CD4-positive, alpha-beta T cell (primary cell): ENCODE results near the gene C11orf54. TPM values are rescaled to one million over a fixed set of nuclear protein-coding genes. Genes with fewer than 3 reads are reported as not detected.

ENCODE experiments used
- ATAC-seq: fragments of 200-7000 bp; cut with Tn5 transposase; one replicate; pipeline ENCODE4 v1.10.0; 2022; ENCODE audit warnings: mild to moderate bottlenecking; ENCODE audit not compliant: poor library complexity
- CTCF ChIA-PET: fragments of 350-600 bp; sonication (Branson Sonifier 250); formaldehyde crosslinking; loops from one replicate; lab custom pipeline; 2021; ENCODE audit warnings: antibody characterized with exemption, inconsistent platforms; lab: Charles Lee
- POLR2A ChIA-PET: fragments of 350-600 bp; sonication (Branson Sonifier 250); formaldehyde crosslinking; loops from one replicate; lab custom pipeline; 2021; ENCODE audit warnings: antibody characterized with exemption, inconsistent platforms; lab: Charles Lee
- DNase-seq, 14 experiments: peaks; one replicate each; pipeline ENCODE4 v3.0.0-alpha.2; 2013 to 2020; ENCODE audit warnings: mixed read lengths in 2 of 14
- H3K27ac ChIP-seq, 2 donors: one replicate each; pipeline versions ENCODE4 v1.5.1 to v1.7.0; 2013; ENCODE audit warnings: low read length in 2 of 2, low read depth in 1 of 2, mild to moderate bottlenecking in 1 of 2
- H3K27me3 ChIP-seq, 2 experiments: 1 replicate in 1 of 2; 2 replicates in 1 of 2; pipeline versions ENCODE4 v1.6.1 to v1.7.0; 2013; ENCODE audit warnings: low read length in 2 of 2, control low read depth in 1 of 2, mild to moderate bottlenecking in 1 of 2, moderate library complexity in 1 of 2; ENCODE audit not compliant: insufficient read depth in 2 of 2, control insufficient read depth in 1 of 2
- H3K36me3 ChIP-seq: one replicate; pipeline ENCODE4 v1.6.1; 2013; ENCODE audit warnings: low read length, control low read depth; ENCODE audit not compliant: insufficient read depth
- H3K4me1 ChIP-seq: one replicate; pipeline ENCODE4 v1.6.1; 2013; ENCODE audit warnings: low read length, control low read depth; ENCODE audit not compliant: insufficient read depth
- H3K4me3 ChIP-seq: one replicate; pipeline ENCODE4 v1.5.1; 2013; ENCODE audit warnings: mild to moderate bottlenecking, low read length, moderate library complexity
- H3K9me3 ChIP-seq, 2 experiments: 1 replicate in 1 of 2; 2 replicates in 1 of 2; pipeline versions ENCODE4 v1.6.1 to v1.7.0; 2013; ENCODE audit warnings: low read length in 2 of 2, mild to moderate bottlenecking in 2 of 2, control low read depth in 1 of 2, moderate library complexity in 1 of 2; ENCODE audit not compliant: control insufficient read depth in 1 of 2, insufficient read depth in 1 of 2
- H3K27ac Mint-ChIP-seq: one replicate; pipeline ENCODE4 v1.8.0; 2020; ENCODE audit warnings: mixed read lengths
- H3K27me3 Mint-ChIP-seq: one replicate; pipeline ENCODE4 v1.8.0; 2021; ENCODE audit warnings: mixed read lengths
- H3K36me3 Mint-ChIP-seq: one replicate; pipeline ENCODE4 v1.8.0; 2021; ENCODE audit warnings: low read depth, mixed read lengths
- H3K4me1 Mint-ChIP-seq: one replicate; pipeline ENCODE4 v1.8.0; 2021; ENCODE audit warnings: low read depth, mixed read lengths
- H3K4me3 Mint-ChIP-seq: one replicate; pipeline ENCODE4 v1.8.0; 2020; ENCODE audit warnings: mild to moderate bottlenecking, mixed read lengths
- H3K9me3 Mint-ChIP-seq: one replicate; pipeline ENCODE4 v1.8.0; 2020; ENCODE audit warnings: mixed read lengths
- intact Hi-C, 2 experiments: fragments of 100-400 bp; cut with DNase I in 1 of 2; cut with micrococcal nuclease in 1 of 2; formaldehyde crosslinking; loops; one replicate each; pipeline versions ENCODE4 v1.15.1 to v1.9.0; 2023 to 2025; cut with DNase I, micrococcal nuclease
- total RNA-seq, 174 experiments: library from RNA in 2 of 174; stranded (reverse) in 2 of 174; gene quantifications; one replicate each; pipeline ENCODE4 v1.2.3 and lab custom pipeline; 2021 to 2026
- TF ChIP-seq, protein P1 (sequence below): fragments of 200-600 bp; IDR thresholded peaks from one replicate; pipeline ENCODE4 v1.8.0; 2022; ENCODE audit warnings: antibody characterized with exemption, mild to moderate bottlenecking

The C11orf54 gene
- total RNA-seq, 2 experiments from 2014 or later, result 6.8 to 8.0 TPM

DNA sequence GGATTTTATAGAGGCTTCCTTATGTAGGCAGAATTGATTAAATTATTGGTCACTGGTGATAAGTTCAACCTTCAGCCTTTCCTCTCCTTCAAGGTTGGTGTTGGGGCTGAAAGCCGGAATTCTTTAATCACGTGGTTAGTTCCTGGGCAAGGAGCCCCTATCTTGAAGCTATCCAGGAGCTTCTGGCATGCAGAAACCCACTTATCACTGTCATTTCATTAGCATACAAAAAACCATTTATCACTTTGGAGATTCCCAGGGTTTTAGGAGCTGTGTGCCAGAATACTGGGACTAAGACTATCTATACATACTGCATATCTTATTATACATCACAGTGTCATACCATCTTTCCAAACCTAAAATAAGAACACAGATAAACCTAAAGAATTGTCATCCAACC, 24.1 kb downstream of the C11orf54 start:
- Mint-ChIP-seq H3K36me3 (peaks cover 30% of the 10 kb centered on the region), H3K27ac (no peak overlapping the region), H3K4me1 (no peaks in the 10 kb centered on the region), H3K9me3 (no peaks in the 10 kb centered on the region), H3K27me3 (no peaks in the 10 kb centered on the region), H3K4me3 (no peak overlapping the region)
- Histone ChIP-seq H3K9me3 (peaks cover 0 to 6% of the 10 kb centered on the region in 2 experiments), H3K4me3 (no peak overlapping the region), H3K27ac (no peak overlapping the region), H3K4me1 (no peaks in the 10 kb centered on the region), H3K36me3 (peaks cover 27% of the 10 kb centered on the region), H3K27me3 (no peaks in the 10 kb centered on the region)
- POLR2A ChIA-PET, result no interaction called here
- CTCF ChIA-PET, result no interaction called here
- DNase-seq (no peak), ATAC-seq (no peak)
- TF ChIP-seq, protein P1, sequence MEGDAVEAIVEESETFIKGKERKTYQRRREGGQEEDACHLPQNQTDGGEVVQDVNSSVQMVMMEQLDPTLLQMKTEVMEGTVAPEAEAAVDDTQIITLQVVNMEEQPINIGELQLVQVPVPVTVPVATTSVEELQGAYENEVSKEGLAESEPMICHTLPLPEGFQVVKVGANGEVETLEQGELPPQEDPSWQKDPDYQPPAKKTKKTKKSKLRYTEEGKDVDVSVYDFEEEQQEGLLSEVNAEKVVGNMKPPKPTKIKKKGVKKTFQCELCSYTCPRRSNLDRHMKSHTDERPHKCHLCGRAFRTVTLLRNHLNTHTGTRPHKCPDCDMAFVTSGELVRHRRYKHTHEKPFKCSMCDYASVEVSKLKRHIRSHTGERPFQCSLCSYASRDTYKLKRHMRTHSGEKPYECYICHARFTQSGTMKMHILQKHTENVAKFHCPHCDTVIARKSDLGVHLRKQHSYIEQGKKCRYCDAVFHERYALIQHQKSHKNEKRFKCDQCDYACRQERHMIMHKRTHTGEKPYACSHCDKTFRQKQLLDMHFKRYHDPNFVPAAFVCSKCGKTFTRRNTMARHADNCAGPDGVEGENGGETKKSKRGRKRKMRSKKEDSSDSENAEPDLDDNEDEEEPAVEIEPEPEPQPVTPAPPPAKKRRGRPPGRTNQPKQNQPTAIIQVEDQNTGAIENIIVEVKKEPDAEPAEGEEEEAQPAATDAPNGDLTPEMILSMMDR, result no peak
- intact Hi-C loops, result no loop called here

DNA sequence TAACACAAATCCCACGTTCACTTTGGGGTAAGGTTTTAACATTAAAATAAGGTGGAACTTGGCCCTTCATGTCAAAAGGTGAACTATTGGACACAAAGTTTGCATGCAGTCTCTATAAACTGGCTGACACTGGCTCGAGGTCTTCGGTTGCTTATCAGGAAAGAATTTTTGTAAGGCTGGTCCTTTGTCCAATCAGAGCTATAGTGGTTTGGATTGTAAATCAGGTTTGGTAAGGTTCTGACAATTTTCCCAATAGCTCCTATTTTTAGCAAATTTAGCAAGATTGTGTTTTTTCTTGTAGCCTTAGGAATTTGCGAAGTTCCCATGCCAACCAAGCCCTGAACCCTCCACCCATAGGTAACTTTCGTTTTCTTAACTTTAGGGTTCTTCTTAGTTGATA, 25.0 kb downstream of the C11orf54 start:
- Histone ChIP-seq H3K27me3 (no peaks in the 10 kb centered on the region), H3K4me1 (no peaks in the 10 kb centered on the region), H3K27ac (no peak overlapping the region), H3K36me3 (peaks cover 19% of the 10 kb centered on the region), H3K4me3 (no peak overlapping the region), H3K9me3 (peaks cover 0 to 6% of the 10 kb centered on the region in 2 experiments)
- Mint-ChIP-seq H3K4me1 (no peaks in the 10 kb centered on the region), H3K36me3 (peaks cover 21% of the 10 kb centered on the region), H3K9me3 (no peaks in the 10 kb centered on the region), H3K4me3 (no peak overlapping the region), H3K27ac (no peak overlapping the region), H3K27me3 (no peaks in the 10 kb centered on the region)
- intact Hi-C loops, result no loop called here
- ChIA-PET POLR2A (no interaction called here), CTCF (no interaction called here)
- DNase-seq (no peak), ATAC-seq (no peak)
- TF ChIP-seq, protein P1, result no peak

DNA sequence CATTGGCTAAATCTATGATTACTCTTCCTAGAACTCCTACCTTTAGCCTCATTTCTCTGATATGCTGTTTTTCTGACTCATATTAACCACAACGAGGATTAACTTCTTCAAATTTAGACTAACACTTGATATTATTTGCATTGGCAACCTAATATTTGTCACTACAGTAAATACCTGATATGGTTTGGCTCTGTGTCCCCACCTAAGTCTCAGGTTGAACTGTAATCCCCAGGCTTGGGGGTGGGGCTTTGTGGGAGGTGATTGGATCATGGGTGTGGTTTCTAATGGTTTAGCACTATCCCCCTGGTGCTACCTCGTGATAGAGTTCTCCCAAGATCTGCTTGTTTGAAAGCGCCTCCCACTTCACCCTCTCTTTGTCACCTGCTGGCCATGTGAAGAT, 25.5 kb downstream of the C11orf54 start:
- Mint-ChIP-seq H3K4me3 (no peak overlapping the region), H3K4me1 (no peaks in the 10 kb centered on the region), H3K27me3 (no peaks in the 10 kb centered on the region), H3K36me3 (peaks cover 20% of the 10 kb centered on the region), H3K27ac (no peak overlapping the region), H3K9me3 (no peaks in the 10 kb centered on the region)
- intact Hi-C loops, result no loop called here
- POLR2A ChIA-PET, result no interaction called here
- Histone ChIP-seq H3K4me3 (no peak overlapping the region), H3K4me1 (no peaks in the 10 kb centered on the region), H3K36me3 (peaks cover 14% of the 10 kb centered on the region), H3K9me3 (peaks cover 0 to 6% of the 10 kb centered on the region in 2 experiments), H3K27ac (no peak overlapping the region), H3K27me3 (no peaks in the 10 kb centered on the region)
- TF ChIP-seq, protein P1, result no peak
- DNase-seq (no peak), ATAC-seq (no peak)
- CTCF ChIA-PET, result no interaction called here
